WTC11 (cell line): ENCODE measurements around the gene SORL1.

ENCODE experiments used
- AFF4 ChIP-seq: sonication (generic); formaldehyde crosslinking; IDR thresholded peaks from 2 replicates; pipeline ENCODE4 v1.8.1; 2023; ENCODE audit warnings: mild to moderate bottlenecking, missing genetic modification reagents, borderline replicate concordance
- ATF2 ChIP-seq: sonication (generic); formaldehyde crosslinking; IDR thresholded peaks from 2 replicates; pipeline ENCODE4 v1.8.1; 2022; ENCODE audit warnings: low read depth, missing genetic modification reagents, borderline replicate concordance
- CTCF ChIP-seq: fragments of 200-600 bp; IDR thresholded peaks from 2 replicates; pipeline ENCODE4 v1.8.0; 2022; ENCODE audit warnings: antibody characterized with exemption
- ESRRA ChIP-seq: sonication (generic); formaldehyde crosslinking; IDR thresholded peaks from 2 replicates; pipeline ENCODE4 v1.8.1; 2022; ENCODE audit warnings: mild to moderate bottlenecking, missing genetic modification reagents, borderline replicate concordance
- FOXJ3 ChIP-seq: sonication (generic); formaldehyde crosslinking; IDR thresholded peaks from 2 replicates; pipeline ENCODE4 v1.9.0; 2021; ENCODE audit warnings: missing genetic modification reagents, mild to moderate bottlenecking, borderline replicate concordance
- HMGXB4 ChIP-seq: sonication (generic); formaldehyde crosslinking; IDR thresholded peaks from 2 replicates; pipeline ENCODE4 v1.8.1; 2023; ENCODE audit warnings: mild to moderate bottlenecking, moderate library complexity, missing genetic modification reagents
- JUN ChIP-seq: sonication (generic); formaldehyde crosslinking; IDR thresholded peaks from 2 replicates; pipeline ENCODE4 v1.8.0; 2023; ENCODE audit warnings: mild to moderate bottlenecking, missing genetic modification reagents
- MYBL2 ChIP-seq: sonication (generic); formaldehyde crosslinking; IDR thresholded peaks from 2 replicates; pipeline ENCODE4 v1.8.1; 2023; ENCODE audit warnings: mild to moderate bottlenecking, moderate library complexity, missing genetic modification reagents
- NR3C1 ChIP-seq: sonication (generic); formaldehyde crosslinking; conservative IDR thresholded peaks from 2 replicates; pipeline ENCODE4 v1.8.1; 2023; ENCODE audit warnings: low read depth, mild to moderate bottlenecking, missing genetic modification reagents
- RELA ChIP-seq: sonication (generic); formaldehyde crosslinking; IDR thresholded peaks from 2 replicates; pipeline ENCODE4 v1.8.1; 2022; ENCODE audit warnings: missing genetic modification reagents, mild to moderate bottlenecking, borderline replicate concordance
- TEAD4 ChIP-seq: sonication (generic); formaldehyde crosslinking; IDR thresholded peaks from 2 replicates; pipeline ENCODE4 v1.8.0; 2022; ENCODE audit warnings: mild to moderate bottlenecking, missing genetic modification reagents
- ZNF219 ChIP-seq: sonication (generic); formaldehyde crosslinking; IDR thresholded peaks from 2 replicates; pipeline ENCODE4 v1.8.0; 2023; ENCODE audit warnings: missing genetic modification reagents, mild to moderate bottlenecking, borderline replicate concordance
- ZNF263 ChIP-seq: sonication (generic); formaldehyde crosslinking; IDR thresholded peaks from 2 replicates; pipeline ENCODE4 v1.8.1; 2022; ENCODE audit warnings: low read depth, mild to moderate bottlenecking, moderate library complexity, missing genetic modification reagents
- ZNF425 ChIP-seq: fragments of 250-450 bp; sonication (Bioruptor Pico); conservative IDR thresholded peaks from 2 replicates; pipeline ENCODE4 v1.9.0; 2021; ENCODE audit warnings: mild to moderate bottlenecking

GRCh38 chr11:121446752-121447156 lies 5.4 kb upstream of the SORL1 start:
- TF ChIP-seq ESRRA (CRISPR knock-in tag) (no peak), FOXJ3 (CRISPR knock-in tag) (no peak), NR3C1 (CRISPR knock-in tag) (no peak), ATF2 (CRISPR knock-in tag) (no peak), TEAD4 (CRISPR knock-in tag) (no peak), JUN (CRISPR knock-in tag) (no peak), CTCF (no peak), ZNF425 (CRISPR knock-in tag) (no peak), ZNF219 (CRISPR knock-in tag) (no peak), RELA (CRISPR knock-in tag) (no peak), MYBL2 (CRISPR knock-in tag) (no peak), HMGXB4 (CRISPR knock-in tag) (no peak), AFF4 (no peak), ZNF263 (CRISPR knock-in tag) (no peak)
